ENCODE measurements around the gene TGFBR3.

DNA sequence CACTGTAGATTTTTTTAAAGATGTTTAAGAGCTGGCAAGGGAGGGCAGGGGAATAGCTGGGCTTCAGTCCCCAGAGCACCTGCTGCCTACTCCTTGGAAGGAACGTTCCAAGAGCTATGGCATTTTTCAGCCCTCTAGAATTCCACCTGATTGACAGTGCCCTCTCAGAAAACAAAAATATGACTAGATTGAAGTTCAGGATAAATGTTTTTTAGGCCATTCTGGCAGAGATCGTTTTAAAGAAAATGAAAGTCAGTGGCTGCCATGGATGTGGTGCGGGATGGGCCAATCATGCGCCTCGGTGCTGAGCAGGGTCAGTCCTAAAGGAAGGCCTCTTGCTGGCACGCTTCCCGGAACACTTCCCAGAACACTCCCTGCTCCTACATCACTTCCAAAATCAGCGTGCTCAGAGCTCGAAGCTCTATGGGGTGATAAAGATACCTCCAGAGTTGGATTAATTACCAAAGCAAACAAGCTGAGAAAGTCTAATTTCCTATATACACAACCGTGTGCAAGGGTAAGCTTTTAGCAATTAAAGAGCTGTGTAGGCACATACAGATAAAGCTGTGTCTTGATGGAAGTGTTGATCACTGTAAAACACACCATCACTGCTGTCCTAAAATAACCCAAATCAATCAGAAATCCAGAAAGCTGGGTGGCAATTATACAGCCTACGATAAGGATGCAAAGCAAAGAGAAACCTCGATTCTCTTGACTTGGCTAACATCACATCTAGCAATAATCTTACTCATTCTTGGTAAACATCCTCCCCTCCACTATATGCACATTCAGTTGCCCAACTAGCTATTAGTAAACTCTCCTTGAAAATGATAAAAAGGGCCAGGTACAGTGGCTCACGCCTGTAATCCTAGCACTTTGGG, 34.6 kb downstream of the TGFBR3 start:
- TF ChIP-seq, protein P1, sequence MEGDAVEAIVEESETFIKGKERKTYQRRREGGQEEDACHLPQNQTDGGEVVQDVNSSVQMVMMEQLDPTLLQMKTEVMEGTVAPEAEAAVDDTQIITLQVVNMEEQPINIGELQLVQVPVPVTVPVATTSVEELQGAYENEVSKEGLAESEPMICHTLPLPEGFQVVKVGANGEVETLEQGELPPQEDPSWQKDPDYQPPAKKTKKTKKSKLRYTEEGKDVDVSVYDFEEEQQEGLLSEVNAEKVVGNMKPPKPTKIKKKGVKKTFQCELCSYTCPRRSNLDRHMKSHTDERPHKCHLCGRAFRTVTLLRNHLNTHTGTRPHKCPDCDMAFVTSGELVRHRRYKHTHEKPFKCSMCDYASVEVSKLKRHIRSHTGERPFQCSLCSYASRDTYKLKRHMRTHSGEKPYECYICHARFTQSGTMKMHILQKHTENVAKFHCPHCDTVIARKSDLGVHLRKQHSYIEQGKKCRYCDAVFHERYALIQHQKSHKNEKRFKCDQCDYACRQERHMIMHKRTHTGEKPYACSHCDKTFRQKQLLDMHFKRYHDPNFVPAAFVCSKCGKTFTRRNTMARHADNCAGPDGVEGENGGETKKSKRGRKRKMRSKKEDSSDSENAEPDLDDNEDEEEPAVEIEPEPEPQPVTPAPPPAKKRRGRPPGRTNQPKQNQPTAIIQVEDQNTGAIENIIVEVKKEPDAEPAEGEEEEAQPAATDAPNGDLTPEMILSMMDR (IDR thresholded peaks at IDR 0.05; ENCODE audit: poor library complexity): no peak
- no peak for TF ChIP-seq EZH2phosphoT487 (IDR thresholded peaks at IDR 0.05; ENCODE audit: low read depth, severe bottlenecking, unreplicated experiment)
